NOMO-1 treated with DMSO at 0.1 percent for 48 hours (cell line): Measurements from ENCODE around the gene ELAVL3.

Source experiments
- DNase-seq: peaks from one replicate; lab custom pipeline; 2025; ENCODE audit not compliant: unreplicated experiment; lab: John Stamatoyannopoulos, UW

Gene ELAVL3

GRCh38 chr19:11410682-11411081 lies 70.2 kb downstream of the ELAVL3 start:
- no peak for DNase-seq

- no peak for DNase-seq
Measured at GRCh38 chr19:11408591-11408990, 72.3 kb downstream of the ELAVL3 start.

- peak; percentile 30 for DNase-seq
Measured at GRCh38 chr19:11406703-11407236, 74.1 kb downstream of the ELAVL3 start.

GRCh38 chr19:11405846-11406643 lies 74.8 kb downstream of the ELAVL3 start:
- DNase-seq, result no peak

DNA sequence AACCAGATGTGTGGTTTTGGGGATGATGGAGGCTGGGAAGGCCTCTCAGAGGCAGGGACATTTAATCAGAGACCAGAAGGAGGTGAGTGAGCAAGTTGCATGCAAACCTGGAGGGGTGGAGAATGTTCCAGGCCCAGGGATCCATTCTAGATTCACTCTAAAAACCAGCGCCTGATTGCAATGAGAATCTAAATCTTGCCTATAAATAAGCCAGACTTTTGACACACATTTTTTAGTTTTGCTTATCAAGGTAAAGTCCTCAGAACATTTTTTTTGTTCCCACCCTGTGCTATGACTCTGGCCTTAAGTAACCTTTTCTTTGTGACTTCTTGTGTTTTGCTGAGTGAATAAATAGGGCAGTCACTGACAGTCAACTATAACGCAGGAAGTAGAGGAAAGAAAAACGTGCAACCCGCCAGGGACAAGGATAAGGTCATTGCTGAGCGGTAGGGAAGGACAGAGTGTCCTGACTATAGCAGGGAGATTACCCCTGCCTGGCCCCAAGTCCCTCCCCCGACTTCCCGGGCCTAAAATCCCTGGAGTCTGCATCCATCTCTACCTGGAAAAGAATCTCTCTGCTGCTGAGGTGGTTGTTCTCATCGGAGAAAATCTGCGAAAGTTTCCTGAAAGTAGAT lies 76.1 kb downstream of the ELAVL3 start:
- no peak for DNase-seq

- no peak for DNase-seq
Measured at GRCh38 chr19:11401808-11402543, 78.9 kb downstream of the ELAVL3 start.
